Measurements from ENCODE around the gene SOX15.

Gene SOX15

GRCh38 chr17:7576432-7576937, 13.4 kb downstream of the SOX15 start:
- no peak for DNase-seq

- DNase-seq, result no peak
These were observed 13.9 kb downstream of the SOX15 start for GRCh38 chr17:7575959-7576358.

GRCh38 chr17:7575481-7575883, 14.4 kb downstream of the SOX15 start:
- DNase-seq, result no peak

GRCh38 chr17:7574176-7574953, 15.5 kb downstream of the SOX15 start:
- DNase-seq, result no peak

GRCh38 chr17:7573324-7574080, 16.4 kb downstream of the SOX15 start:
- peak; percentile 95 for DNase-seq

GRCh38 chr17:7572588-7573323, 17.1 kb downstream of the SOX15 start:
- DNase-seq, result peak; percentile 100

- DNase-seq, result no peak
These were observed 17.6 kb downstream of the SOX15 start for GRCh38 chr17:7572338-7572587.

GRCh38 chr17:7570351-7570750, 19.5 kb downstream of the SOX15 start:
- DNase-seq, result no peak

- DNase-seq, result no peak
These were observed 20.3 kb downstream of the SOX15 start for GRCh38 chr17:7569571-7569970.

- no peak for DNase-seq
These were observed 26.6 kb downstream of the SOX15 start for GRCh38 chr17:7563115-7563869.

GRCh38 chr17:7562208-7562605, 27.7 kb downstream of the SOX15 start:
- no peak for DNase-seq

- peak; percentile 94 for DNase-seq
These were observed 28.2 kb downstream of the SOX15 start, which contains the start of gene SENP3 for GRCh38 chr17:7561589-7562207. TSS of gene SENP3 (plus strand) at chr17:7561919. CDS start at chr17:7563077, 1,158 bp downstream.

GRCh38 chr17:7561028-7561575, 28.8 kb downstream of the SOX15 start:
- DNase-seq, result peak; percentile 86

GRCh38 chr17:7560172-7561027, 29.5 kb downstream of the SOX15 start:
- peak; percentile 59 for DNase-seq

GRCh38 chr17:7559320-7560171, 30.3 kb downstream of the SOX15 start:
- DNase-seq, result no peak

- no peak for DNase-seq
These were observed 31.2 kb downstream of the SOX15 start, which contains the start of gene TNFSF13 for GRCh38 chr17:7558544-7559319. TSS of gene TNFSF13 (plus strand) at chr17:7558750. CDS start at chr17:7559040, 290 bp downstream.

- peak; percentile 25 for DNase-seq
These were observed 31.9 kb downstream of the SOX15 start for GRCh38 chr17:7557775-7558543.

- DNase-seq, result no peak
These were observed 32.6 kb downstream of the SOX15 start for GRCh38 chr17:7557147-7557764.

Data from CD4-positive, alpha-beta T cell treated with Interleukin-21 for 1 hour (primary cell).